IMR-90 (cell line): ENCODE measurements around the gene CUX1. TPM values are rescaled to one million over a fixed set of nuclear protein-coding genes. Genes with fewer than 3 reads are reported as not detected.

Source experiments
- ATAC-seq: fragments of 200-7000 bp; cut with Tn5 transposase; 2 replicates; pipeline ENCODE4 v1.9.1; 2020; ENCODE audit warnings: low read depth, mild to moderate bottlenecking, moderate library complexity
- BruUV-seq: library from RNA; stranded (reverse); fragments of 400-500 nt; replicated peaks from 2 replicates; lab custom pipeline; 2021; lab: Mats Ljungman, UMichigan
- CTCF ChIA-PET: fragments of 300-600 bp; formaldehyde crosslinking; extraction: SDS; loops from one replicate; lab custom pipeline; 2021; ENCODE audit warnings: antibody characterized with exemption; lab: Yijun Ruan, JAX
- POLR2A ChIA-PET: fragments of 300-600 bp; sonication (Branson Sonifier 250); formaldehyde crosslinking; loops from one replicate; lab custom pipeline; 2022; ENCODE audit warnings: antibody characterized with exemption; ENCODE audit not compliant: unreplicated experiment; lab: Charles Lee
- DNase-seq: peaks from one replicate; pipeline ENCODE4 v3.0.0; 2013
- H2AFZ ChIP-seq: replicated peaks from 2 replicates; pipeline ENCODE3; 2013; ENCODE audit warnings: low read length, mild to moderate bottlenecking; ENCODE audit not compliant: poor library complexity
- H2AK5ac ChIP-seq: 2 replicates; pipeline ENCODE4 v1.6.1; 2013; ENCODE audit warnings: low read depth, low read length, inconsistent platforms
- H2AK9ac ChIP-seq: replicated peaks from 2 replicates; pipeline ENCODE3; 2013; ENCODE audit warnings: mild to moderate bottlenecking, low read depth, low read length, moderate library complexity; ENCODE audit not compliant: poor library complexity
- H2BK120ac ChIP-seq: 2 replicates; pipeline ENCODE4 v1.6.1; 2013; ENCODE audit warnings: low read depth, low read length, inconsistent platforms
- H2BK15ac ChIP-seq: 3 replicates; pipeline ENCODE4 v1.6.1; 2013; ENCODE audit warnings: low read depth, low read length, inconsistent platforms
- H2BK20ac ChIP-seq: 2 replicates; pipeline ENCODE4 v1.6.1; 2013; ENCODE audit warnings: low read depth, mild to moderate bottlenecking, inconsistent platforms, low read length, moderate library complexity
- H2BK5ac ChIP-seq: 2 replicates; pipeline ENCODE4 v1.6.1; 2013; ENCODE audit warnings: mild to moderate bottlenecking, low read depth, low read length, inconsistent platforms; ENCODE audit not compliant: poor library complexity, severe bottlenecking
- H3K14ac ChIP-seq: replicated peaks from 2 replicates; pipeline ENCODE4 v1.6.1; 2013; ENCODE audit warnings: low read depth, low read length, inconsistent platforms
- H3K18ac ChIP-seq: 2 replicates; pipeline ENCODE4 v1.6.1; 2013; ENCODE audit warnings: low read depth, low read length, control low read depth
- H3K23ac ChIP-seq: 2 replicates; pipeline ENCODE4 v1.6.1; 2013; ENCODE audit warnings: low read depth, low read length, inconsistent platforms
- H3K27ac ChIP-seq: 2 replicates; pipeline ENCODE4 v1.5.1; 2013; ENCODE audit warnings: mild to moderate bottlenecking, control low read depth, low read length; ENCODE audit not compliant: insufficient read depth
- H3K27me3 ChIP-seq: 2 replicates; pipeline ENCODE4 v1.6.1; 2013; ENCODE audit warnings: low read length; ENCODE audit not compliant: control insufficient read depth, insufficient read depth
- H3K36me3 ChIP-seq: 2 replicates; pipeline ENCODE4 v1.6.1; 2013; ENCODE audit warnings: low read length, mixed read lengths; ENCODE audit not compliant: control insufficient read depth, insufficient read depth
- H3K4ac ChIP-seq: 2 replicates; pipeline ENCODE4 v1.6.1; 2013; ENCODE audit warnings: low read depth, low read length, inconsistent platforms
- H3K4me1 ChIP-seq: 2 replicates; pipeline ENCODE4 v1.6.1; 2013; ENCODE audit warnings: low read length, mixed read lengths; ENCODE audit not compliant: control insufficient read depth, insufficient read depth
- H3K4me2 ChIP-seq: 2 replicates; pipeline ENCODE4 v1.6.1; 2013; ENCODE audit warnings: low read depth, mild to moderate bottlenecking, control low read depth, low read length, moderate library complexity
- H3K4me3 ChIP-seq: 2 replicates; pipeline ENCODE4 v1.5.1; 2013; ENCODE audit warnings: low read depth, mild to moderate bottlenecking, control low read depth, low read length, moderate library complexity; ENCODE audit not compliant: insufficient read depth
- H3K56ac ChIP-seq: 2 replicates; pipeline ENCODE4 v1.6.1; 2013; ENCODE audit warnings: low read length, inconsistent platforms; ENCODE audit not compliant: insufficient read depth; ENCODE audit errors: extremely low read depth
- H3K79me1 ChIP-seq, 2 experiments: 2 replicates each; pipeline ENCODE4 v1.6.1; 2013; ENCODE audit warnings: low read length in 2 of 2, inconsistent platforms in 1 of 2, low read depth in 1 of 2
- H3K9ac ChIP-seq: 2 replicates; pipeline ENCODE4 v1.6.1; 2013; ENCODE audit warnings: low read depth, low read length, control low read depth
- H3K9me1 ChIP-seq: 2 replicates; pipeline ENCODE4 v1.6.1; 2013; ENCODE audit warnings: low read length, inconsistent platforms; ENCODE audit not compliant: insufficient read depth
- H3K9me3 ChIP-seq: 2 replicates; pipeline ENCODE4 v1.6.1; 2013; ENCODE audit warnings: low read length; ENCODE audit not compliant: control insufficient read depth, insufficient read depth
- H4K20me1 ChIP-seq: 2 replicates; pipeline ENCODE4 v1.6.1; 2013; ENCODE audit warnings: low read length, inconsistent platforms; ENCODE audit not compliant: insufficient read depth
- H4K5ac ChIP-seq: 2 replicates; pipeline ENCODE4 v1.6.1; 2013; ENCODE audit warnings: mild to moderate bottlenecking, low read depth, low read length, control low read depth
- H4K8ac ChIP-seq, 2 experiments: 2 replicates each; pipeline ENCODE4 v1.6.1; 2013; ENCODE audit warnings: low read depth in 2 of 2, low read length in 2 of 2, control low read depth in 1 of 2, inconsistent platforms in 1 of 2
- H4K91ac ChIP-seq: 2 replicates; pipeline ENCODE4 v1.6.1; 2013; ENCODE audit warnings: low read depth, low read length, inconsistent platforms; ENCODE audit not compliant: insufficient read depth
- CTCF ChIP-seq: conservative IDR thresholded peaks from 2 replicates; pipeline ENCODE4 v1.5.1; 2012; ENCODE audit warnings: mild to moderate bottlenecking, low read depth, low read length, improper control_type of control experiment
- MAFK ChIP-seq: IDR thresholded peaks from 2 replicates; pipeline ENCODE4 v1.6.1; 2012; ENCODE audit warnings: low read depth, low read length, improper control_type of control experiment
- MAZ ChIP-seq: IDR thresholded peaks from 2 replicates; pipeline ENCODE4 v1.6.1; 2012; ENCODE audit warnings: low read depth, mild to moderate bottlenecking, low read length, improper control_type of control experiment, moderate library complexity, borderline replicate concordance
- NFE2L2 ChIP-seq: fragments of 150-350 bp; IDR thresholded peaks from 2 replicates; pipeline ENCODE4 v1.6.1; 2016; ENCODE audit warnings: low read depth, mild to moderate bottlenecking, low read length
- SMC3 ChIP-seq: fragments of 150-350 bp; IDR thresholded peaks from 2 replicates; pipeline ENCODE4 v1.6.1; 2016; ENCODE audit warnings: low read depth, mild to moderate bottlenecking, antibody characterized with exemption, low read length, moderate library complexity
- WGBS, 2 experiments: methylation state at CpG; one replicate each; pipeline versions ENCODE4 v1.1.5 to v1.1.7; 2013; ENCODE audit warnings: missing lambda C conversion rate in 2 of 2; ENCODE audit not compliant: insufficient read length in 1 of 2; ENCODE audit errors: extremely low coverage in 2 of 2; 5-methylcytosine and 5-hydroxymethylcytosine counted together
- dilution Hi-C: fragments of 300-500 bp; cut with HindIII; formaldehyde crosslinking; loops from one replicate; pipeline ENCODE4 v1.14.3; 2018; ENCODE audit warnings: low sequenced_read_pairs; ENCODE audit not compliant: unreplicated experiment
- in situ Hi-C: fragments of 300-500 bp; cut with MboI; formaldehyde crosslinking; loops from 3 replicates; pipeline ENCODE4 v1.14.3; 2019; ENCODE audit warnings: low sequenced_read_pairs, inconsistent platforms, mixed read lengths
- intact Hi-C: fragments of 100-400 bp; cut with micrococcal nuclease; formaldehyde crosslinking; loops from 2 replicates; pipeline ENCODE4 v1.10.0; 2022
- polyA plus RNA-seq, 3 experiments: library from polyadenylated mRNA; depleted of rRNA; stranded (reverse); fragments of >200 nt; gene quantifications; 2 replicates each; pipeline ENCODE4 v1.2.3, GENCODE V29; 2012; ENCODE audit warnings: low replicate concordance in 1 of 3
- total RNA-seq: library from RNA; depleted of rRNA; stranded (reverse); fragments of >200 nt; gene quantifications from 2 replicates; pipeline ENCODE4 v1.2.3, GENCODE V29; 2012

The CUX1 gene
- total and polyA plus RNA-seq, 2 of the 4 experiments (the other 2 are of a cell fraction) = 19.7 to 46.4 TPM

GRCh38 chr7:102096012-102096332, 278.5 kb downstream of the CUX1 start:
- H3K36me3 ChIP-seq = peaks cover 14% of the 10 kb centered on the region; the same call in 1 of the 2 replicates
- peaks cover 16 to 22% of the 10 kb centered on the region in 2 experiments; a peak in 3 of 4 replicates for H3K79me1 ChIP-seq
- no TSS peak for BruUV-seq
- no peak for DNase-seq
- H2AFZ ChIP-seq = no peak overlapping the region
- in situ Hi-C loops (no loop called here), intact Hi-C loops (no loop called here), dilution Hi-C loops (no loop called here)
- no peak overlapping the region for H2BK20ac ChIP-seq
- H3K9me3 ChIP-seq = no peaks in the 10 kb centered on the region
- POLR2A ChIA-PET = no interaction called here
- WGBS, 2 experiments = no CpG with 5 or more reads among the region's 10 CpGs
- H2AK5ac ChIP-seq = no peak overlapping the region
- H3K14ac ChIP-seq = no peak overlapping the region
- ATAC-seq = no peak
- no peak overlapping the region for H2AK9ac ChIP-seq
- H3K4me2 ChIP-seq = no peak overlapping the region
- no peak overlapping the region for H3K23ac ChIP-seq
- H2BK5ac ChIP-seq = no peak overlapping the region
- H3K4ac ChIP-seq = no peak overlapping the region
- H4K91ac ChIP-seq = no peak overlapping the region
- no peak overlapping the region for H3K9ac ChIP-seq
- H3K4me1 ChIP-seq = no peaks in the 10 kb centered on the region
- H3K9me1 ChIP-seq = peaks cover 17% of the 10 kb centered on the region; the same call in 1 of the 2 replicates
- H3K18ac ChIP-seq = no peak overlapping the region
- H3K27ac ChIP-seq = no peak overlapping the region
- no peak overlapping the region for H4K5ac ChIP-seq
- CTCF ChIA-PET = no interaction called here
- H2BK120ac ChIP-seq = no peak overlapping the region
- no peak overlapping the region for H3K56ac ChIP-seq
- TF ChIP-seq NFE2L2 (no peak), CTCF (no peak), MAZ (no peak), MAFK (no peak), SMC3 (no peak)
- H3K27me3 ChIP-seq = no peaks in the 10 kb centered on the region
- H4K20me1 ChIP-seq = peaks cover 14% of the 10 kb centered on the region; the same call in 1 of the 2 replicates
- no peak overlapping the region for H4K8ac ChIP-seq
- no peak overlapping the region for H2BK15ac ChIP-seq
- no peak overlapping the region for H3K4me3 ChIP-seq
